Small intestine (tissue), 7 donors: Measurements from ENCODE around the gene SERPINF2. TPM values are rescaled to one million over a fixed set of nuclear protein-coding genes. Genes with fewer than 3 reads are reported as not detected.

Experiments used
- DNase-seq, 2 donors: peaks; one replicate each; pipeline versions ENCODE4 v3.0.0 to v3.0.0-alpha.2; 2013
- FAIRE-seq: peaks from 2 replicates; lab custom pipeline; 2012; peaks lifted over from hg19 to GRCh38; lab: Jason Lieb, UNC
- H3K27ac ChIP-seq, 3 donors: one replicate each; pipeline ENCODE4 v1.5.1; 2013; ENCODE audit warnings: low read length in 2 of 3, mild to moderate bottlenecking in 2 of 3, control low read depth in 1 of 3, inconsistent platforms in 1 of 3, low read depth in 1 of 3, moderate library complexity in 1 of 3
- H3K27me3 ChIP-seq, 3 donors: one replicate each; pipeline ENCODE4 v1.6.1; 2013; ENCODE audit warnings: low read length in 3 of 3, inconsistent platforms in 1 of 3; ENCODE audit not compliant: control insufficient read depth in 3 of 3, insufficient read depth in 3 of 3
- H3K36me3 ChIP-seq, 3 donors: one replicate each; pipeline ENCODE4 v1.6.1; 2013; ENCODE audit warnings: low read length in 3 of 3, inconsistent platforms in 1 of 3, low read depth in 1 of 3, mild to moderate bottlenecking in 1 of 3, moderate library complexity in 1 of 3; ENCODE audit not compliant: control insufficient read depth in 3 of 3, insufficient read depth in 2 of 3
- H3K4me1 ChIP-seq, 3 donors: one replicate each; pipeline ENCODE4 v1.6.1; 2013; ENCODE audit warnings: low read length in 2 of 3, inconsistent platforms in 1 of 3, low read depth in 1 of 3, mild to moderate bottlenecking in 1 of 3, moderate library complexity in 1 of 3; ENCODE audit not compliant: control insufficient read depth in 3 of 3, insufficient read depth in 2 of 3
- H3K4me3 ChIP-seq, 3 donors: one replicate each; pipeline ENCODE4 v1.5.1; 2013; ENCODE audit warnings: low read length in 3 of 3, control low read depth in 1 of 3, inconsistent platforms in 1 of 3, low read depth in 1 of 3, mild to moderate bottlenecking in 1 of 3, moderate library complexity in 1 of 3
- H3K9me3 ChIP-seq, 2 donors: one replicate each; pipeline ENCODE4 v1.6.1; 2013; ENCODE audit warnings: low read depth in 1 of 2, low read length in 1 of 2; ENCODE audit not compliant: control insufficient read depth in 2 of 2, insufficient read depth in 1 of 2
- WGBS, 3 donors: extraction: QIAGEN DNeasy Blood & Tissue Kit; methylation state at CpG; one replicate each; pipeline ENCODE4 v1.1.7; 2013; 5-methylcytosine and 5-hydroxymethylcytosine counted together
- polyA plus RNA-seq, 4 donors: library from polyadenylated mRNA; stranded (reverse) in 3 of 4; unstranded in 1 of 4; fragments of 200-250 nt in 3 of 4; fragments of 120-200 nt in 1 of 4; gene quantifications; one replicate each; pipeline versions ENCODE4 v1.2.1 to v1.2.3, GENCODE V29; 2013
- donor health status: healthy with polysubstance abuse.
- donor health status: control.
- donor health status: control.
- donor health status: Bipolar disorder and iron deficiency.
- donor health status: healthy.

The SERPINF2 gene
- polyA plus RNA-seq, 4 donors = 0.89 to 29.9 (median 3.1) TPM

- no peak for DNase-seq
- H3K27ac ChIP-seq = no peak overlapping the region
- peaks cover 5 to 74% (median 8%) of the 10 kb centered on the region in 3 donors for H3K36me3 ChIP-seq
- H3K9me3 ChIP-seq = no peaks in the 10 kb centered on the region
- no peak for FAIRE-seq
- no peaks in the 10 kb centered on the region for H3K27me3 ChIP-seq
- WGBS, 3 donors = 93 to 98% (median 95%) methylated on average over 1 of the region's 1 CpG
- H3K4me1 ChIP-seq = peaks cover 0 to 13% (median 2%) of the 10 kb centered on the region in 3 donors
- H3K4me3 ChIP-seq = no peak overlapping the region
Observed at GRCh38 chr17:1802429-1802828, 59.8 kb downstream of the SERPINF2 start.

- no peaks in the 10 kb centered on the region for H3K27me3 ChIP-seq
- WGBS, 3 donors = 89 to 97% (median 96%) methylated on average over 6 of the region's 6 CpGs
- no peaks in the 10 kb centered on the region for H3K9me3 ChIP-seq
- DNase-seq (no peak), FAIRE-seq (no peak)
- H3K36me3 ChIP-seq = peaks cover 2 to 72% (median 8%) of the 10 kb centered on the region in 3 donors
- no peak overlapping the region for H3K4me3 ChIP-seq
- peaks cover 0 to 16% (median 3%) of the 10 kb centered on the region in 3 donors for H3K4me1 ChIP-seq
- H3K27ac ChIP-seq = no peak overlapping the region
Observed at GRCh38 chr17:1803280-1803679, 60.6 kb downstream of the SERPINF2 start.

Other genes starting within 250 kb of the SERPINF2 start
- gene INPP5K, start 226.3 kb upstream of the SERPINF2 start, polyA plus RNA-seq = 10 to 100 TPM; 17.0 to 28.1 (median 24.3) TPM
- 10 to 100 TPM; 39.8 to 83.5 (median 49.5) TPM for gene PITPNA, start 180.1 kb upstream of the SERPINF2 start, polyA plus RNA-seq
- 10 to 100 TPM in 2 of 4 donors, 1 to 10 TPM in 2; 2.9 to 31.5 (median 9.9) TPM for gene SLC43A2, start 114.0 kb upstream of the SERPINF2 start, polyA plus RNA-seq
- gene SCARF1, start 97.1 kb upstream of the SERPINF2 start, polyA plus RNA-seq = 1 to 10 TPM; 4.2 to 10.0 (median 8.3) TPM
- 100 to 1,000 TPM in 1 of 4 donors, 10 to 100 TPM in 2, 1 to 10 TPM in 1; 7.3 to 122 (median 54.9) TPM for gene RILP, start 93.0 kb upstream of the SERPINF2 start, polyA plus RNA-seq
- 100 to 1,000 TPM in 1 of 4 donors, 10 to 100 TPM in 3; 61.1 to 162 (median 75.0) TPM for gene PRPF8, start 58.0 kb upstream of the SERPINF2 start, polyA plus RNA-seq
- gene TLCD2, start 32.5 kb upstream of the SERPINF2 start, polyA plus RNA-seq = 10 to 100 TPM in 1 of 4 donors, 1 to 10 TPM in 3; 1.8 to 10.3 (median 6.5) TPM
- 10 to 100 TPM; 14.6 to 23.4 (median 16.4) TPM for gene WDR81, start 18.2 kb upstream of the SERPINF2 start, polyA plus RNA-seq
- 100 to 1,000 TPM in 1 of 4 donors, 10 to 100 TPM in 2, 1 to 10 TPM in 1; 7.2 to 118 (median 20.5) TPM for gene SERPINF1, start 19.2 kb downstream of the SERPINF2 start, polyA plus RNA-seq
- 10 to 100 TPM in 1 of 4 donors, 1 to 10 TPM in 3; 5.1 to 15.5 (median 7.3) TPM for gene SMYD4, start 87.0 kb downstream of the SERPINF2 start, polyA plus RNA-seq
- 10 to 100 TPM; 21.2 to 68.8 (median 27.3) TPM for gene RPA1, start 87.1 kb downstream of the SERPINF2 start, polyA plus RNA-seq